Stimulated activated CD8-positive, alpha-beta memory T cell treated with anti-CD3 and anti-CD28 coated beads, Interleukin-7, amount 100 ng/mL, for 1 hour (primary cell): ENCODE results near the gene BRCA1.
"Not testable (repeated sequence)": the region's sequence is repeated elsewhere in the genome, so short reads cannot be mapped to it uniquely, and the experiment has no call there.

Experiments used
- DNase-seq, 2 donors: peaks; one replicate each; pipeline ENCODE4 v3.0.0-alpha.2; 2020; ENCODE audit warnings: low read depth in 2 of 2

The BRCA1 gene

DNA sequence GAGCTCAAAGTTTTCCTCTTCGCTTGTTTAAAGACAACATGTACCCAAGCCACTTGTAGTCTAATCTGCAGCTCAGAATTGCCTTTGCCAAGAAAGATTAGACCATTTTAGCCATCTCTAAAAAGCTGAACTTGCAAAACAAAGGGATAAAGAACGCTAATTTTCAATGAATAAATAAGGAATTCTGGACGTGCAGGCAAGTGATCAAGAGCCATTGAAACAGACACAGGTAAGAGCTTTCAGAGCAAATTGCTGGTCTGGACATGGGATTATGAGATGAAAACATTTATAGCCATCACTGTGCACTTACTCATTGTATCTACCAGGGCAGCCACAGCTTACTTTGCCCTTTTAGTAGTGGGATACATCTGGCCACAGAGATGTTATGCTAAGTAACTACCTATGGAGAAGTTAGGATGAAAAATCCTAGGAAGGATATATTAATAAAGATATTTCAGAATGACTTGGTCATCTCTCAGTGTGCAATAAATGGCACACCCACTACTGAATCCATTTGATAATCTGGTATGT lies 55.7 kb downstream of the BRCA1 start:
- DNase-seq = no peak

GRCh38 chr17:43068570-43069367 lies 56.4 kb downstream of the BRCA1 start:
- DNase-seq = no peak

DNA sequence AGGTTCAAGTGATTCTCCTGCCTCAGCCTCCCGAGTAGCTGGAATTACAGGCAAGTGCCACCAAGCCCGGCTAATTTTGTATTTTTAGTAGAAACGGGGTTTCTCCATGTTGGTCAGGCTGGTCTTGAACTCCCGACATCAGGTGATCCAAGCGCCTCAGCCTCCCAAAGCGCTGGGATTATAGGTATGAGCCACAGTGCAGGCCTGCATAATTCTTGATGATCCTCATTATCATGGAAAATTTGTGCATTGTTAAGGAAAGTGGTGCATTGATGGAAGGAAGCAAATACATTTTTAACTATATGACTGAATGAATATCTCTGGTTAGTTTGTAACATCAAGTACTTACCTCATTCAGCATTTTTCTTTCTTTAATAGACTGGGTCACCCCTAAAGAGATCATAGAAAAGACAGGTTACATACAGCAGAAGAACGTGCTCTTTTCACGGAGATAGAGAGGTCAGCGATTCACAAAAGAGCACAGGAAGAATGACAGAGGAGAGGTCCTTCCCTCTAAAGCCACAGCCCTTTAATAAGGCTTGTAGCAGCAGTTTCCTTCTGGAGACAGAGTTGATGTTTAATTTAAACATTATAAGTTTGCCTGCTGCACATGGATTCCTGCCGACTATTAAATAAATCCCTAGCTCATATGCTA lies 62.1 kb downstream of the BRCA1 start:
- no peak for DNase-seq

- no peak for DNase-seq
Measured at GRCh38 chr17:43056051-43056450, 69.1 kb downstream of the BRCA1 start.

GRCh38 chr17:43053008-43053407 lies 72.2 kb downstream of the BRCA1 start:
- not testable (repeated sequence) for DNase-seq

DNA sequence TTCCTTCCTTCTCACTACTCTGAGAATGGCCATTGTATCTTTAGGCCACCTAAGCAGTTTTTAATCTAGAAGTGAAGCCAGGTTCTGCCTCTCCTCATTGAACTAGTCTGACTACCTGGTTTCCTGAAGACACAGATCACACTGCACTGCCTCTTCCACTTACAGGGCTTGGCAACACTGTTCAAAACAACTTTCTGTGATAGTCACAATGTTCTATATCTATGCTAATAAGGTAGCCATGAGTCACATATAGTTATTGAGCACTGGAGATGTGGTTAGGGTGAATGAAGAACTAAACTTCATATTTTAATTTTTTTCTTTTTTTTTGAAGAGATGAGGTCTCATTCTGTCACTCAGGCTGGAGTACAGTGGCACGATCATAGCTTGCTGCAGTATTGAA lies 73.2 kb downstream of the BRCA1 start:
- no peak for DNase-seq

GRCh38 chr17:43044024-43044423 lies 81.1 kb downstream of the BRCA1 start:
- DNase-seq = no peak

DNA sequence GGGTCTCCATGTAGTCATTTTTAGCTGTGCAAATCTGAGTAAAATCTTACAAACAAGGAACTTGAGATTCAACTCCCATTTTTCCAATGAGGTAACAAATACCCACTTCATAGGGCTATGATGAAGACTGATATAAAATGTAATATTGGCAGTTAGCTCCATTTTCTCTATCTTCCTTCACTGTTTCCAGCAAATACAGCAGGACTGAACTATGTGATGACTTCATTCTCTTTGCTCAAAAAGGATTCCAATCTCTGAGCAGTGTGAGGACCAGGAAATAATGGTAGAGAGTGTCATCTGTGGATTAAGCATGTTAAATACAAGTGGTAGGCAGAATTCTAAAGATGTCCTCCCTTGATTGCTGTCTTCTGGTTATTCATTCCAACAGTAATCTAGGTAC lies 81.9 kb downstream of the BRCA1 start:
- DNase-seq = no peak

DNA sequence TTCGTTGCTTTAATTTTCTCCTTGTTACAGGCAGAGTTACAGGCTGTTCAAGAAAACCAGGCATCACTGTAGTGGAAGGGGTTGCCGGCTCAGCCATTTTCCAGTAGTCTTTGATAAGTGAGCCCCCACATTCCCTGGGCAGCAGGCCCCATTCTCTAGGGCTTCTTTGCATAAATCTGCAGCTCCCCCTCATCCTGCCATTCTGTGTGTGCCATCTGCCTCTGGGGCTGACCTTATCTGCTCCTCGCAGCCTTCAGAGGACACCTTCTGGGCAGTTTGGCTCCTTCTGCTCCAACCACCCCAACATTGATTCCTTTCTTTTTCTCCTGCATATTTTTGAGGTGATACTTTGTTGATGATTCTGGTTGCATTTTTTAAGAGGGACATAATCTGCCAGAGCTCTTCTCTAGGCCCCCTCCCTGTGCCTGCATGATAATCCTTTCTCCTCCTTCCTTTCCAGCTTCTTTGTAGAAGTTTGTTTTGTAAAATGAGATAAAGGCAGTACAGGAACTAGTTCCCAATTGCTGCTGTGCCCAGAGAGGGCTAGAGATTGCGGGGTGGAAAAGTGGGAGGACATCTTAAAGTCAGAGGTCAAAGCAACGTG lies 83.0 kb downstream of the BRCA1 start:
- no peak for DNase-seq

DNA sequence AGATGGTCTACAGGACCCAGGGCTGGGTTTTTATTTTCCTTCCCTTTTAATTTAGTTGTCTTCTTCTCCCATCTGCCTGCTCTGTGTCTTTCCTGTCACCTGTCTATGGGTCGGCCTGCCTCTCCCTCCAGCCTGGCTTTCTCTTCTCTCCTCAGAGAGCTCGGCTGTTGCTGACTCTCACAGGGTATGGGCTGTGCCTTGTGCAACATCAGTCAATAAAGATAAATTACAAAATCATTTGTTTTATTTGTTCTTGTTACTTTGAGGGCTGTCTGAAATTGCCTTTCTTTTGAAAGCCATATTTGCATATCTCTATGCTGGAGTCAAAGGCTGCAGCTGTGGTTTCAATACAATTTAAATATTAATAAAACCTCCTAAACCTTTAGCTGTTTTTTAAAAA lies 84.5 kb downstream of the BRCA1 start:
- no peak for DNase-seq

GRCh38 chr17:43039646-43040045 lies 85.5 kb downstream of the BRCA1 start:
- no peak for DNase-seq

- no peak for DNase-seq
Measured at GRCh38 chr17:43034894-43035293, 90.3 kb downstream of the BRCA1 start.

- DNase-seq = no peak
Measured at GRCh38 chr17:43033948-43034881, 90.9 kb downstream of the BRCA1 start.

DNA sequence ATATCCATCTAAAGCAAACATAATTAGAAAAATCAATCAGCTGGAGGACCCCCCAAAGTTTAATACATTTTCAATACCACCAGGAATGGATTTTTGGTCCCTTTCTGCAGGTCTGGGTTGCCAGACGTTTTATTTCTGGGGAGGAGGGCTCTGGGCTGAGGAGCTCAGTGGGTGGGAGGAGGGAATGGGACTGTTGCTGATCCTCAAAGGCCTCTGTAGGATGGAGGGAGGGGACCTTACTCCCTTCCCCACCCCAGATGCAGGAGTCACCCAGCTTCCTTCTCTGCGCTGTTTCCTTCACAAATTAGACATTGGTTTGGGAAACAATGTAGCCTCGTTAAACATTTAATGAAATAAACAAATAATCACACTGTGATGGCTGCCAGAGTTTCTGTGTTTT lies 93.5 kb downstream of the BRCA1 start:
- no peak for DNase-seq

- DNase-seq = no peak
Measured at GRCh38 chr17:43030137-43030767, 94.9 kb downstream of the BRCA1 start.

DNA sequence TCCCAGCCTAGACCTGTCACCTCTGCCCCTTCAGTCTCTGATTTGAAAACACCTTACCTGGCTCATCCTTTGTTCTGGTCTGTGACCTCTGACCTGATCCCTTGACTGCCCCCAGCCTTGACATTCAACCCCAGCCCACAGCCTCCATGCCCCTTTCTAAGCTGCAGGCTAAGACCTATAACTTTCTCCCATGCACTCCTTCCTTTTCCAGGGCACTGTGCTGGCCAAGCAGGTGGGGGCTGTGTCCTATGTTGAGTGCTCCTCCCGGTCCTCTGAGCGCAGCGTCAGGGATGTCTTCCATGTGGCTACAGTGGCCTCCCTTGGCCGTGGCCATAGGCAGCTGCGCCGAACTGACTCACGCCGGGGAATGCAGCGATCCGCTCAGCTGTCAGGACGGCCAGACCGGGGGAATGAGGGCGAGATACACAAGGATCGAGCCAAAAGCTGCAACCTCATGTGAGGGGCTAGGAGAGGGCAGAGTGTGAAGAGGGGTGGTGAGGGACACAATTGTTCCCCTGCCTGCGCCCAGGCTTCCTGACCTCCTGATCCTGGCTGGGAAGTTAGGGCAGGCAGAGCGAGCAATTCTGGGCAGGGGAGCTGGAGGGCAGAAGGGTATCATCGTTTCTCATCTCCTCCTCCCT lies 96.8 kb downstream of the BRCA1 start:
- DNase-seq = no peak

DNA sequence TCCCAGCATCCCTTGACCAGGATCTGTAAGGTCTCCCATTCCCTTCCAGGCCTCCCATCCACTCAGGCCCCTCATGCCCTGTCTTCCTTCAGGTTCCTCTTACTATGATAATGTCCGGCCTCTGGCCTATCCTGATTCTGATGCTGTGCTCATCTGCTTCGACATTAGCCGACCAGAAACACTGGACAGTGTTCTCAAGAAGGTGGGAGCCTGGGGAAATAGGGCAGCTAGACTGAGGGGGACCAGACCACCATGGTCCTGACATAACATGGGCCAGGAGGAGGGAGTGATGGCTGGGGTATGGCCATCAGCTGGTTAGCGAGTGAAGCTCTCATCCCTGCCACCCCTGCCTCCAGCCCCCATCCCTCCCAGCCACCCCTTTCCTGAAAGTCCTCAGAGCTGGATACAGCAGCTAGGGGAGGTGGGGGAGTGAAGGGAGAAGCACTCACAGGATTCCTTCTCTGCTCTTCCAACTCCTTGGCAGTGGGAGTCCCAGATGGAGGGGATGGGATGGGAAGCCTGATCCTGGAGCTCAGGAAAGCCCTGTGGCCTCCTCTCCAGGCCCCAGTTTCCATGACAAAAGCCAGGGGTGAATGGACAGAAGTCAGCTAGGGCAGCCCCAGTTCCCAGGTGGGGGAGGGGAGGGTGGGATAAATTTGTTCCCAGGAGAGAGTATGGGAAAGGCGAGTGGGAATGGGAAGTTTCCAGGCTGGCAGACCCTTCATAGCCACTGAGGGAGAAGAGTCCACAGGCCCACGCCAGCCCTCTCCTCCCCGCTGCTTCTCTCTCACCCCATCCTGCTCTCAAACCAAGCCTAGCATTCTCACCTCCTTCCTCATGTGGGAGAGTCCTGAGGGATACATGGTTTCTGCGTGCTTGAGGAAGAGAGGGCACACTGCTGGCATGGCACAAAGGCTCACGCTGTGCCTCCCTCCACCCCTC lies 97.8 kb downstream of the BRCA1 start:
- no peak for DNase-seq

- no peak for DNase-seq
Measured at GRCh38 chr17:43026595-43026994, 98.6 kb downstream of the BRCA1 start.

DNA sequence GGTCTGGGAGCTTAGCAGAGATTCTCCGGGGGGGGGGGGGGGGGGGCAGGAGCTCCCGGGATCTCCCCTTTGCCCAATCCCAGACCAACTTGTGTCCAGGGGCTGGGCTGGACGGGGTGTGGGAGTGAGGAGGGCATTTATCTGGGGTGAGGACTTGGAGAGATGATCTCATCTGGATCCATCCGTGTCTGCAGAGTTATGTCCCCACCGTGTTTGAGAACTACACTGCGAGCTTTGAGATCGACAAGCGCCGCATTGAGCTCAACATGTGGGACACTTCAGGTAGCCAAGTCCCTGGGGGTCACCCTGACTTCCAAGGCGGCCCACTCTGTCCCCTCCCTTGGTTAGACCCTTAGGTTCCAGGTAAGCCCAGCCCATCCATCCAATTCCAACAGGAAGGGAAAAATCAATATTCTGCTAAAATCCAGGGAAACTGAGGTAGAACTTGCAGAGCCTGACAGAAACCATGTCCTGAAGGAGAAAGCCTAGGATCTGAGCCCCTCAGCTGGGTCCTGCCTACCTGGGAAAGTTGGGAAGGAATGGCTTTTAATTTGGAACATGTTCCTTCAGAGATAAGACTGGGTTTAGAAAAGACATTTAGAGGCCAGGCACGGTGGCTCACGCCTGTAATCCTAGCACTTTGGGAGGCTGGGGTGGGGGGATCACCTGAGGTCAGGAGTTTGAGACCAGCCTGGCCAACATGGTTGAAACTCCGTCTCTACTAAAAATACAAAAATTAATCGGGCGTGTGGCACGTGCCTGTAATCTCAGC lies 99.2 kb downstream of the BRCA1 start:
- no peak for DNase-seq
